GM18505 (cell line): ENCODE data around the gene C12orf76.
"Not testable (repeated sequence)": the region's sequence is repeated elsewhere in the genome, so short reads cannot be mapped to it uniquely, and the experiment has no call there.

Experiments
- ATAC-seq: cut with Tn5 transposase; IDR thresholded peaks from one replicate; pipeline ENCODE4 v1.9.1; 2021; ENCODE audit not compliant: unreplicated experiment
- POLR2A ChIP-seq: IDR thresholded peaks from 4 replicates; pipeline ENCODE4 v1.6.1; 2011; ENCODE audit warnings: borderline replicate concordance; ENCODE audit not compliant: insufficient read depth, insufficient read length; ENCODE audit errors: extremely low read depth

The C12orf76 gene

DNA sequence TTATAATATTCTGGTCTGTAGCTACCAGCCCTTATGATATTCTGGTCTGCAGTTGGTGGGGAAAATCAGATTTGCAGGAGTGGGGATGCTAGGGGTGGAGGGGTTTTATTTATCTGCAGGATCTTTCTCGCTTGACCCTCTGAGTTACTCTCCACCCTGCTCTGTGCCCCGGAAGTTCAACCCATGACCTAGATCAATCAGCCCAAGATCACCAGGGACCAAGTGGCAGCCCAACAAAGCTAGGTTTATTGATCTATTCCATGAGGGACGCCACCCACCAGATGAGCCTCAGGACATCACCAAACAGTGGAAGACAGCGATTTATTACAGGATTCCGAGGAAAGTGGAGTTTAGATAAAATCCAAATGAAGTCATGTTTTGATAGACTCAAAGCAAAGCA, 25.8 kb upstream of the C12orf76 start:
- ATAC-seq, result no peak
- no peak for TF ChIP-seq POLR2A

DNA sequence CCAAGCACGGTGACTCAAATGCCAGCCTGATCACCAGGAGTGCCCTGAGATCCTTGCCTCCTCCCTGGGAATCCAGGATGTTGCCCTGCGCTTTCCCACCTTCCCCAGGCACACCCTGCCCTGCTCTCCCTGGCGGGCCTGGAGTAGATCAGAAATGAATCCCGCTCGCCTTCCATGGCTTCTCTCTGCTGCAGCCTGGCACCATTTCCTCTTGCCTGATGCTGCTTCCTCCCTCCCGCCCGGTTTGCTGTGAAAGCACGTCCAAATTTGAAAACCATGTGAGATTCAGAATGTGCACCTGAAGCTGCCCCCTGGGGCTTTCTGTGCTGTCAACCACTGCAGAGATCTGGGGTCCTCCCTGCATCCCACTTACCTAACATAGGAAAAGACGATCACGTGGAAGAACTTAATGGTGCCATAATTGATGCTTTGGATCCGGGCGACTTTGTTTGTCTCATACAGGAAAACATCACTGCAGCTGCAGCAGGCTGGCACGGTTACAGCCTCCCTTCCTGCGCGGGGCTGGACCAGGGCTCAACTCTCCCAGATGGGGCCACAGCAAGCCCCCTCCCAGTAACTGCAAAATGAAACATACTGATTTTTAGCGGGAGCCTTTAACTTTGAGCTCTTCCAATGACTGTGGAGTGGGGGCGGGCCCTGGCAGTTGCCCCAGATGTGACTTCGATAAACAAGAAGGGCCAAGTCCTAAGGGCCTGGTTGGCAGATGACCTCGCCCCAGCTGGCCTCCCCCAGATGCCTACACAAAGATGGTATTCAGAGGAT, 24.9 kb upstream of the C12orf76 start:
- no peak for ATAC-seq

DNA sequence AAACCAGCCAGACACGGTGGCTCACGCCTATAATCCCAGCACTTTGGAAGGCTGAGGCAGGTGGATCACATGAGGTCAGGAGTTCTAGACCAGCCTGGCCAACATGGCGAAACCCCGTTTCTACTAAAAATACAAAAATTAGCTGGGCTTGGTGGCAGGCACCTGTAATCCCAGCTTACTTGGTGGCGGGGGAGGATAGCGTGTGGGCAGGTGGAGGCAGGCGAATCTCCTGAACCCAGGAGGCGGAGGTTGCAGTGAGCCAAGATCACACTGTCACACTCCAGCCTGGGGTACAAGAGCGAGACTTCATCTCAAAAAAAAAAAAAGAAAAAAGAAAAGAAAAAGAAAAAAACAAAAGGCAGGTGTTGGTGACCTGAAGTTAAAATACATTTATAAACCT, 24.3 kb upstream of the C12orf76 start:
- not testable (repeated sequence) for ATAC-seq

More for the DNA sequence above, 24.9 kb upstream of the C12orf76 start:
- no peak for TF ChIP-seq POLR2A

- TF ChIP-seq POLR2A, result no peak
- ATAC-seq, result no peak
Measured at GRCh38 chr12:110071967-110072366, 23.6 kb upstream of the C12orf76 start.

DNA sequence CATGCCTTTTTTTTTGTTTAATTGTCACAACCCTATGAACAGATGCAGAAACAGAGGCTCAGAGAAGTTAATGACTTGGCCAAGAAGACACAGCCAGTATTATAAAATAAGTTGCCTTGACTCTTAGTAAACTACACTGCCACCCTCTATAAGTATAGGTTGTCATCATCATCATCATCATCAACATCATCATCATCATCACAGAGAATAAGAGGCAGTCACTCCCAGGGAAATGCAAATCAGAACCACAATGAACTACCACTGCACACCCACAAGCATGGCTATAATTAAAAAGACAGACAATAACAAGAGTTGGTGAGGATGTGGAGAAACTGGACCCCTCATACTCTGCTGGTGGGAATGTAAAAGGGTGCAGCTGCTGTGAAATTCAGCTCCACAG, 23.2 kb upstream of the C12orf76 start:
- no peak for TF ChIP-seq POLR2A
- no peak for ATAC-seq

DNA sequence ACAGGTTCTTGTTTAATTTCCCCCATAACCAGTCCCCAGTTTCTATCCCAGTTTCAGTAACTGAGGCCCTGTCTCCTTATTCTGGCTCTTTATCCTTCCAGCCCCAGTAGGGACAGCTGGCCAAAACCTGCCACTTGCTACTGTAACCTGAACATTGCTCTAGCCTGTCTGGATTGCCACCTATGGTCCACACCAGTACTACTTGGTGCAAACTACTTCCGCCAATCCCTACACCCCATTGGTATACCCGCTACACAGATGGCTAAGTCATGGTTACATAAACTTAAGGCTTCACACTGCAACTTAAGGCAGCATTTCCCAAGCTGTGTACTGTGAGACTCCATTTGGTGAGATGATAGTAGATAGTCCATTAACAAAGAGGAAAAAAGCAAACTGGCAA, 20.3 kb upstream of the C12orf76 start:
- ATAC-seq, result no peak
- TF ChIP-seq POLR2A, result no peak

- ATAC-seq, result not testable (repeated sequence)
Measured at GRCh38 chr12:110068115-110068514, 19.8 kb upstream of the C12orf76 start.

- ATAC-seq, result no peak
- no peak for TF ChIP-seq POLR2A
Measured at GRCh38 chr12:110067531-110067930, 19.2 kb upstream of the C12orf76 start.

DNA sequence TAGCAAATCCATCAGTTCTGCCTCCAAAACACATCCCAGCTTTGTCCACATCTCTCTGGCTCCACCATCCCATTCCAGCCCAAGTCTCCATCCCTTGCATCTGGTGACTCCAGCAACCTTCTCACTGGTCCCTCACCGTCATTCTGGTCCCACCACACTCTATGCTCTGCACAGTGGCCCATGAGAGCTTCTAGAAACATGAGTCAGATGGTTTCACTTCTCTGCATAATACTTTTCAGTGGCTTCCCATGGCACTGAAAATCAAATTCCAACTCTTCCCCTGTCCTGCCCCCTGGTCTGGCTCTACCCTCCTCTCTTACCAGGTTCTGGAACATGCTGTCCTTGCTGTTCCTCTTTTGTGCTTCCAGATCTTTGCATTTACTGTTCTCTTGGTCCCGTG, 17.2 kb upstream of the C12orf76 start:
- TF ChIP-seq POLR2A, result no peak
- ATAC-seq, result no peak

GRCh38 chr12:110062241-110062640, 13.9 kb upstream of the C12orf76 start:
- no peak for ATAC-seq

GRCh38 chr12:110059651-110060000, 11.3 kb upstream of the C12orf76 start:
- no peak for ATAC-seq

More at GRCh38 chr12:110062241-110062640, 13.9 kb upstream of the C12orf76 start:
- TF ChIP-seq POLR2A, result no peak

DNA sequence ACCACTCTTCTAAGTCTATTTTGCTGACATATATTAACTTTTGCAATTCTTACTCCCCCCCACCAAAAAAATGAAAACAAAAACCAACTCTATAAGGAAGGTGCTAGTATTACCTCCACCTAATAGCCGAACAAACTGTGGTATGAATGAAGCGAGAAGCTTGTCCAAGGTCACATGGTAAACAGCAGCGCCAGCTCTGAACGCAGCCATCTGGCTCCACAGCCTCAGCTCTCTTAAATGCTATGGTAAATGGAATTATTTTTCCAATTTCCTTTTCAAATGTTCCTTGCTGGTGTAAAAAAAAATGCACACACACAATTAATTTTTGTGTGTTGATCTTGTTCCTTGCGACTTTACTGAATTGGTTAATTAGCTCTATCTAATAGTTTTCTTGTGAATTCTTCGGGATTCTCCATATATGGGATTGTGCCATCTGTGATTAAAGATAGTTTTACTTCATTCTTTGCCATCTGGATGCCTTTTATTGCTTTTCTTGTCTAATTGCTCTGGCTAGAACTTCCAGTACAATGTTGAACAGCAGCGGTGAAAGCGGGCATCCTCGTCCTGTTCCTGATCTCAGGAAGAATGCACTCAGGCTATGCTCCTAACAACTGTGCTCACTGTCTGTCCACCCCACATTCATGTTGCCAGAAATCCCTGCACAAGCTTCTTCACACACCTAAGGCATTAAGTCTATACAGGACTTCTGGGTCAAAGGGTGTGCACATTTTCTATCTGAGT, 10.7 kb upstream of the C12orf76 start:
- TF ChIP-seq POLR2A, result no peak
- ATAC-seq, result no peak

More at GRCh38 chr12:110059651-110060000, 11.3 kb upstream of the C12orf76 start:
- TF ChIP-seq POLR2A, result no peak

GRCh38 chr12:110056643-110057042, 8.3 kb upstream of the C12orf76 start:
- not testable (repeated sequence) for ATAC-seq

GRCh38 chr12:110055375-110056352, 7.3 kb upstream of the C12orf76 start:
- ATAC-seq, result not testable (repeated sequence)
